GM19452 (cell line): ENCODE results near the gene CCDC34.

Source experiments
- ATAC-seq: cut with Tn5 transposase; IDR thresholded peaks from one replicate; pipeline ENCODE4 v1.9.1; 2021; ENCODE audit not compliant: unreplicated experiment

CCDC34 gene

GRCh38 chr11:27392278-27393114 is 29.5 kb upstream of the CCDC34 start:
- ATAC-seq = no peak

GRCh38 chr11:27391331-27392015 is 28.5 kb upstream of the CCDC34 start:
- ATAC-seq = no peak

- no peak for ATAC-seq
Measured at GRCh38 chr11:27390318-27391295, 27.6 kb upstream of the CCDC34 start.

- ATAC-seq = no peak
Measured at GRCh38 chr11:27388869-27389268, 25.9 kb upstream of the CCDC34 start.

GRCh38 chr11:27388001-27388400 is 25.0 kb upstream of the CCDC34 start:
- no peak for ATAC-seq

- no peak for ATAC-seq
Measured at GRCh38 chr11:27387362-27387761, 24.3 kb upstream of the CCDC34 start.

- no peak for ATAC-seq
Measured at GRCh38 chr11:27386181-27386845, 23.3 kb upstream of the CCDC34 start.

GRCh38 chr11:27385245-27385644 is 22.2 kb upstream of the CCDC34 start:
- no peak for ATAC-seq

- ATAC-seq = no peak
Measured at GRCh38 chr11:27384227-27384626, 21.2 kb upstream of the CCDC34 start.

- no peak for ATAC-seq
Measured at GRCh38 chr11:27383645-27384044, 20.6 kb upstream of the CCDC34 start.

- ATAC-seq = peak; percentile 65
Measured at GRCh38 chr11:27381238-27381666, 18.2 kb upstream of the CCDC34 start.

GRCh38 chr11:27380771-27381170 is 17.8 kb upstream of the CCDC34 start:
- no peak for ATAC-seq

- ATAC-seq = no peak
Measured at GRCh38 chr11:27379449-27379848, 16.4 kb upstream of the CCDC34 start.

GRCh38 chr11:27375370-27375769 is 12.4 kb upstream of the CCDC34 start:
- no peak for ATAC-seq

GRCh38 chr11:27373856-27374602 is 11.0 kb upstream of the CCDC34 start:
- ATAC-seq = no peak

GRCh38 chr11:27373392-27373791 is 10.4 kb upstream of the CCDC34 start:
- ATAC-seq = no peak

GRCh38 chr11:27372164-27372563 is 9.1 kb upstream of the CCDC34 start:
- ATAC-seq = no peak

GRCh38 chr11:27371489-27371888 is 8.5 kb upstream of the CCDC34 start:
- no peak for ATAC-seq

- no peak for ATAC-seq
Measured at GRCh38 chr11:27370374-27370773, 7.4 kb upstream of the CCDC34 start.

- no peak for ATAC-seq
Measured at GRCh38 chr11:27367881-27368280, 4.9 kb upstream of the CCDC34 start.
